ENCODE results near the gene ABLIM2.

ABLIM2 gene

DNA sequence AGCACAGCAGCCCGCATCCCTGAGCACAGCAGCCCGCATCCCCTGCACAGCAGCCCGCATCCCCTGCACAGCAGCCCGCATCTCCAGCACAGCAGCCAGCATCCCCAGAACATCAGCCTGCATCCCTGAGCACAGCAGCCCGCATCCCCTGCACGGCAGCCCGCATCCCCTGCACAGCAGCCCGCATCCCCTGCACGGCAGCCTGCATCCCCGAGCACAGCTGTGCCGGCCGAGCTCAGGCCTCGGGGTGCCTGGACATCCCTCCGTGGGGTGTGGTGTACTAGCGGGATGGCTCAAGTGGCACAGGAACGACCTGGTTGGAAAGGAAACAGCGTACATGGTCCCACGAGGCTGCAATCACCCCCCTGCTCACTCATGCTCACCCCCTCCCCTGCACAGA, 26.8 kb downstream of the ABLIM2 start:
- no peak for DNase-seq (ENCODE audit: low read depth)
- no peak overlapping the region for H3K4me3 ChIP-seq (ENCODE audit: low read length)
- TF ChIP-seq, protein P1, sequence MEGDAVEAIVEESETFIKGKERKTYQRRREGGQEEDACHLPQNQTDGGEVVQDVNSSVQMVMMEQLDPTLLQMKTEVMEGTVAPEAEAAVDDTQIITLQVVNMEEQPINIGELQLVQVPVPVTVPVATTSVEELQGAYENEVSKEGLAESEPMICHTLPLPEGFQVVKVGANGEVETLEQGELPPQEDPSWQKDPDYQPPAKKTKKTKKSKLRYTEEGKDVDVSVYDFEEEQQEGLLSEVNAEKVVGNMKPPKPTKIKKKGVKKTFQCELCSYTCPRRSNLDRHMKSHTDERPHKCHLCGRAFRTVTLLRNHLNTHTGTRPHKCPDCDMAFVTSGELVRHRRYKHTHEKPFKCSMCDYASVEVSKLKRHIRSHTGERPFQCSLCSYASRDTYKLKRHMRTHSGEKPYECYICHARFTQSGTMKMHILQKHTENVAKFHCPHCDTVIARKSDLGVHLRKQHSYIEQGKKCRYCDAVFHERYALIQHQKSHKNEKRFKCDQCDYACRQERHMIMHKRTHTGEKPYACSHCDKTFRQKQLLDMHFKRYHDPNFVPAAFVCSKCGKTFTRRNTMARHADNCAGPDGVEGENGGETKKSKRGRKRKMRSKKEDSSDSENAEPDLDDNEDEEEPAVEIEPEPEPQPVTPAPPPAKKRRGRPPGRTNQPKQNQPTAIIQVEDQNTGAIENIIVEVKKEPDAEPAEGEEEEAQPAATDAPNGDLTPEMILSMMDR (conservative IDR thresholded peaks at IDR 0.05; ENCODE audit: low read length): no peak

DNA sequence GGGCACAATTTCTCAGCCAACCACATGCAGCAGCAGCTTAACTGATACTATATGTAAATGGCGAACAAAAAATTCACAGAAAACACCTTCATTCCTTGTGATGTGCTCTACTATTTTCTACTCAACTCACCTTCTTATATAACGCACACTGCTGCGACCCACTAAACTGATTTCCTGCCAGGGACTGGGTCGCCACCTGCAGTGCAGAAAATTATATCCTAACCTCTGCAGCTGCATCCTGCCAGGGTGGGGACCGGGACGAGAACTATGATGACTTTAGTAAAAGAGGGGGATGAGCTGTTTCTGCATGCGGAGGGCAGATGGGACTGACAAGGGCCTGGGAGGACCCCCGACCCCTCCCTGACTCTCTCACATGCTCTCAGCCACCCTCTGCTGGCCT, 27.4 kb downstream of the ABLIM2 start:
- H3K4me3 ChIP-seq (ENCODE audit: low read length): no peak overlapping the region
- TF ChIP-seq, protein P1 (conservative IDR thresholded peaks at IDR 0.05; ENCODE audit: low read length): no peak
- no peak for DNase-seq (ENCODE audit: low read depth)

DNA sequence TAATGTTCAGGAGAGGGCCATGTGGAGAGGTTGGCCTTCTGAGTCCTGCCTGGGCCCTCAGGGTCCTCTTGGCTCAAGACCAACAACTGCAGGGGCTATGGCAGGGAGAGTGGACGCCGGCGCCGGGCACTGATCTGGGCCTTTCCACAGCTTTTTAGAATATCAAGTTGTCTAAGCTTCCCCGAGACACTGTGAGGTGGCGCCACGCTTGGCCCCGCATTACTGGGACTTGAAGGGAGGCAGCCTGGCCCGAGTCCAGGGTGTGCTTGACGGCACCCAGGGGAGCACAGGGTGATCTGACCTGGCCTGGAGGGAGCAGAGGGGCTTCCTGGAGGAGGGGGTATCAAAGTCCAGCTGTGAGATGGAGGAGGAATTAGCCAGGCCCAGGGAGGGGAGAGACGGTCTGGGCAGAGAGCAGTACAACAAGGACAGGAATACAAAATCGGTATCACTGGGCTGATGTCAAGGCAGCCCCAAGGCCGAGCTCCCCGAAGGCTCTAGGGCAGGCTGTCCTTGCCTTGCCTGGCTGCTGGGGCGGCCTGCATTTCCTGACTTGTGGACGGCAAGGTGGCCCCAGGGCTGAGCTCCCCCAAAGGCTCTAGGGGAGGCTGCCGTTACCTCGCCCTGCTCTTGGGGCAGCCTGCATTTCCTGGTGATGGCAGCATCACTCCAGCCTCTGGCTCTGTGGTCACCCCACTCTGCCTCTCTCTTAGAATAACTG, 28.1 kb downstream of the ABLIM2 start:
- no peak for DNase-seq (ENCODE audit: low read depth)
- H3K4me3 ChIP-seq (ENCODE audit: low read length): no peak overlapping the region
- TF ChIP-seq, protein P1 (conservative IDR thresholded peaks at IDR 0.05; ENCODE audit: low read length): no peak

DNA sequence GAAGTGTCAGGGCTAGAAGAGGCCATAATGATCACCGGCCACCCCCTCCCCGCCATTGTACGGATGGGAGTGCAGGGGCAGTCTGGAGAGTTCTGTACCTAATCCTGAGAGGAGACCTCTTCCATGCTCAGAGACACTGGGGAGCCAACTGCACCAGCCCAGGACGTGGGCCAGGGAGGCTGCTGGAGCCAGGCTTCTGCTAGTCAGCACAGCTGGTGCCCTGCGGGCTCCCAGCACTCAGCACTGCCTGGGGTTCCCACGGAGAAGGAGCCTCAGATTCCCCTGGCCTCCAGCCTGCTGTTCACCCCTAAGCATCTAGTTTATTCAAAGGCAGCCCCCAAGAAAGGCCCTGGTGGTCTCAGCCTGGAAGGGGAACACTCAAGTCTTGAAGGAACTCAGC, 28.8 kb downstream of the ABLIM2 start:
- no peak for DNase-seq (ENCODE audit: low read depth)
- TF ChIP-seq, protein P1 (conservative IDR thresholded peaks at IDR 0.05; ENCODE audit: low read length): no peak
- H3K4me3 ChIP-seq (ENCODE audit: low read length): no peak overlapping the region

DNA sequence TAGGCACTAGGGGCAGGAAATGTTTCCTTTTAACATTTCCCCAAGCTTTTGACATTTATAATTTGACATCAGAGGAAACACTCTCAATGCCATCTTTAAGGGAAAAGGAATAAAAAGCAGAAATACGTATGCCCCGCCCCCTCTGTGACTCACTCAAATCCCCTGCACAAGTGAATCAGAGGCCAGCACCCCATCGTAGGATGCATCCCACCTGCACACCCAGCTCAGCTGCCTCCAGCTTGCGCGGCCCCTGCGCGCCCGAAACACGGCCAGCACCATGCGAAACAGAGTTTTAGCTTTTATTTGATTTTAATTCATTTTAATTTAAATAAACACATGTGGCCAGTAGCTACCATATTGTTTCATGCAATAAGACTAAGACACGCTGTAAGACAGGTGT, 29.5 kb downstream of the ABLIM2 start:
- no peak for DNase-seq (ENCODE audit: low read depth)
- H3K4me3 ChIP-seq (ENCODE audit: low read length): no peak overlapping the region
- TF ChIP-seq, protein P1 (conservative IDR thresholded peaks at IDR 0.05; ENCODE audit: low read length): no peak

DNA sequence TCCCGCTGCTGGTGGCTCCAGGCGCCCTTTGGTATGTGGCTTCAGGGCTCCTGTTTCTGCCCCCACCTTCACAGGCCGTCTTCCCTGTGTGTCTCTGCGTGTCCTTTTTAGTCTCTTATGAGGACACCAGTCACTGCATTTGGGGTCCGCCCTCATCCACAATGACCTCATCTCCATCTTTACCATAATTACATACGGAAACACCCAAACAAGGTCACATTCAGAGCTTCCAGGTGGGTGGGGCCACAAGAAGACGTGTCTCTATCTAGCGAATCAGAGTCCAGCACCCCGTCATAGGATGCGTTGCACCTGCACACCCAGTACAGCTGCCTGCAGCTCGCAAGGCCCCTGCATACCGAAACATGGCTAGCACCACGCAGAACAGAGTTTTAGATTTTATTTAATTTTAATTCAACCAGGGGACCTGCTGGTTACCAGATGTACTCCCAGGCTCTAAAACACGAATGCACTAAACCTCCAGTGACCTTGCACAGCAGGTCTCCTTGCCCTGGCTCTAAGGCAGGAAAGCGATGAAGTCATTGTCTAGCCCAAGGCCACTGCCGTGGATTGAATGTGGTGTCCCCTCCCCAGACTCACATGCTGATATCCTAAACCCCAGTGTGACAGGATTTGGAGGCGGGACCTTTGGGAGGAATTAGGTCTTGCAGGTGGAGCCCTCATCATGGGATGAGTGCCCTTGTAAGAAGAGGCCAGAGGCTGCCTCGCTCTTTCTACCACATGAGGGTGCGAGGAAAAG, 30.3 kb downstream of the ABLIM2 start:
- H3K4me3 ChIP-seq (ENCODE audit: low read length): no peak overlapping the region
- no peak for DNase-seq (ENCODE audit: low read depth)
- TF ChIP-seq, protein P1 (conservative IDR thresholded peaks at IDR 0.05; ENCODE audit: low read length): no peak

Measured in AG10803 (cell line).